ENCODE data around the gene ARID3A.

ARID3A gene

DNA sequence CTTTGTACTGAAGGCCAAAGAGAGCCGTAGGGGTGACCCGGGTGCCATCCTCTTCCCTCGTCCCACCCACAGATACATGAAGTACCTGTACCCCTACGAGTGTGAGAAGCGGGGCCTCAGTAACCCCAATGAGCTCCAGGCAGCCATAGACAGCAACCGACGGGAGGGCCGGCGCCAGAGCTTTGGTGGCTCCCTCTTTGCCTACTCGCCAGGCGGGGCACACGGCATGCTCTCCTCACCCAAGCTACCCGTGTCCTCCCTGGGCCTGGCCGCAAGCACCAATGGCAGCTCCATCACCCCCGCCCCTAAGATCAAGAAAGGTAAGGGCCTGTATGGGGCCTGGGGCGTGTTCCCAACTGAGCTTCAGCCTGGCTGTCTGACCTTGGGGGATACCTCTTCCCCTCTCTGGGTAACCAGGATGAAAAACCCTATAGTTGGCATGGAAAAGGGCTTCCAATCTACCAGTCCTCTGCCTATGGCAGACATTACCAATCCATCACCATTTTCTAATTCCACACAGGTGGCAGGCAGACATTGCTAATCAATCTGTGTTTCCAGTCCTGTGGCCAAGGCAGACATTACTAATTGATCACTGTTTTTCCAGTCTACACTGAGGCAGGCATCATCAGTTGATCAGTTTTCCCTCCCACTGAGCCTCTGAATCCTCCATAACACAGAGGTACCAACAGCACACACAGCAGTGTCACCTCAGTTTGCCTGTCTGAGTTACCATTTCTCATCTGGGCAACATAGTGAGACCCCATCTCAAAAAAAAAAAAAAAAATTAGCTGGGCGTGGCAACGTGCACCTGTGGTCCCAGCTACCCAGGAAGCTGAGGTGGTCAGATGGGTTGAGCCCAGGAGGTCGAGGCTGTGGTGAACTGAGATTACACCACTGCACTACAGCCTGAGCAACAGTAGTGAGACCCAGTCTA, 39.2 kb downstream of the ARID3A start:
- no peak for DNase-seq (ENCODE audit: low spot score)

GRCh38 chr19:966485-967088, 40.8 kb downstream of the ARID3A start:
- DNase-seq (ENCODE audit: low spot score): no peak

DNA sequence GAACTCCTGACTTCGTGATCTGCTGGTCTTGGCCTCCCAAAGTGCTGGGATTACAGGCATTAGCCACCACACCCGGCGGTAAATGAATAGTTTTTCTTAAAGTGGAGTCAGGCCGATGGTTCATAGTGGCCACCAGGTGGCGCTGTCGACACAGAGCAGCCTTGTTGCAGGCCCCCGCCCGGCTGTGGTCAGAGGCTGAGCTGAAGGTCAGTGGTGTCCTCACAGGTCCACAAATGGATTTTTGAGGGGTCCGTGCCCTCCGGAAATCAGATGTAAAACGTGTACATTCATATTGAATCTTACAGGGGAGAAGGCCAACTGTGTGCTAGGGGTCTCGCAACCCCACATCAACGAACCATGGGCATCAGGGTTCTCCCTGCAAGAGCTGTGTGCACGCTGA, 44.9 kb downstream of the ARID3A start:
- DNase-seq (ENCODE audit: low spot score): no peak

DNA sequence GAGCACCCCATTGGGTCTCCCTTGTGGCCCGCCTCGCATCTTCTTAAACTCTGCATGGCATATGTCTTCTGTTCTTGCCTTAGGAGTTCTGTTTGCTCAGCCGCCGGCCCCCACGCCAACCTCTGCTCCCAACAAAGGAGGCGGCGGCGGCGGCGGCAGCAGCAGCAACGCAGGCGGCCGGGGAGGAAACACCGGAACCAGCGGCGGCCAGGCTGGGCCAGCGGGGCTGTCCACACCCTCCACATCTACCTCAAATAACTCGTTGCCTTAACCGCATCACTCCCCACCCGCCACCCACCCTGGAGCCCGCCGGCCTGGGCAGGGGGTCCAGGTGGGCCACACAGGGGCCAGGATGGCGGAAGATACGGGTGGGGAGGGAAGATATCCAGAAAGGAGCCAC, 46.0 kb downstream of the ARID3A start:
- no peak for DNase-seq (ENCODE audit: low spot score)

DNA sequence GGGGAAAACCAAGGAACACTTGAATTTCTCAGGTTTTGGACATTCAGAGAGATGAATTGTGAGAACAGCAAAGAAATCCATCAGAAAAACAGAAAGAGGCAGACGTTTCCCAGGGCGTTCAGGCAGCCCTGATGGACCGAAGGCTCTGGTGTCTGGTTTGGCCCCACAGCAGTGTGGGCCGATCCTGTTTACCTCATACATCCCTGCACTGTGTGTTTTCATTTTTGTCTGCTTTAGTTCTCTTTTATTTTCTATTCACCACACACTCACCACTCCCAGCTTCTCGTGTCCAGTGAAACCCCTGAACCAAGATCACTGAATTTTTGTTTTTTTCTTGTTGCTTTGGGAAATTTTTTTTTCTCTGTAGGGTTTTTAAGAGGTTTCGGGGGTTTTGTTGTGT, 46.4 kb downstream of the ARID3A start:
- DNase-seq (ENCODE audit: low spot score): no peak

GRCh38 chr19:973726-974563, 48.1 kb downstream of the ARID3A start:
- no peak for DNase-seq (ENCODE audit: low spot score)

DNA sequence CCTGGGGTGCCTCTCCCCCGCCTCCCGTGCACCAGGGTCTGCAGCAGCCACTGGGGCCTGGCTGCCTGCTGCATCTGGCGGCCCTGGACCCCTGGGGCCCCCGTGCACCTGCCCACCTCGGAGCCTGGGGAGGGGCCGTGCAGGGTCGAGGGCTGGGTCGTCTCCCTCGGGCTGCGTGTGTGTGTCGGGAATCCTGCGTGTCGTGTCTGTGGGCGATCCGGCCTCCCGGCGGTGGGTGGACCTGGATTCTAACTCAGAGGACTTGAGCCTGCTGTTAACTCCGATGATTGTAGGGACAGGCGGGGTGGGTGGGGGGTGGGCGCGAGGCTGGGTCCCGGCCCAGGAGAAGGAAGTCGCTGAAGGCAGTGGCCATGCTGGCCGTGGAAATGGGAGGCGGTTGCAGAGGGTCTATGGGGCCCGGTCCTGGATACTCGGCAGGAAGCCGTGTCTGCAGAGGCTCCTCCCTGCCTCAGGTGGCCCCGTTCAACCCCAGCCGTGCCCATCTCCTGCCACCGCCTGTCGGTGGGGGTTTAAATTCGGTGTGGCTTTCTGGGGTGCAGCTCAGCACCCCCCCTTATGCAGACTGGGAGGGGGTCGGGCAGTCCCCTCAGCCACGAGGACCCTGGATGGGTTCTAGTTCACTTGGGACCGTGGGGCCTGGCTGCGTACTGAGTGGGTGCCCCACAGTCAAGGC, 48.9 kb downstream of the ARID3A start:
- DNase-seq (ENCODE audit: low spot score): no peak

DNA sequence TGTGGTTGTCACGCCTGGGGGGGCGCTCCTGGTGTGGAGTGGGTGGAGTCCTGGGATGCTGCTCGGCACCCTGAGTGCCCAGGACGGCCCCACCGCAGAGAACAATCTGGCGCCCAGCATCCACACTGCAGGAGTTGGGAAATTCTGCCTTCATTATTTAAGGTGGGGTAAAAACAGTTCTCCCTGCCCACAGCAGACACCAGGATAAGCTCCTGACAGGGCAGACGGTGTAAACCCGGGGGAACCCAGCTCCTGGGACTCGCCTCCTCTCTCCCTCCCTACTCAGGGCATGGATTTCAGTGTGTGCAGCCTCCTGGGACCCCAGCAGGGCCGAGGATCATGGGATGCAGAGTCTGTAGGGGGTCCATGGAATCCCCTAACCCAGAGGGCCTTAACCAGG, 50.6 kb downstream of the ARID3A start:
- no peak for DNase-seq (ENCODE audit: low spot score)

- no peak for DNase-seq (ENCODE audit: low spot score)
Measured at GRCh38 chr19:977058-977464, 51.2 kb downstream of the ARID3A start.

DNA sequence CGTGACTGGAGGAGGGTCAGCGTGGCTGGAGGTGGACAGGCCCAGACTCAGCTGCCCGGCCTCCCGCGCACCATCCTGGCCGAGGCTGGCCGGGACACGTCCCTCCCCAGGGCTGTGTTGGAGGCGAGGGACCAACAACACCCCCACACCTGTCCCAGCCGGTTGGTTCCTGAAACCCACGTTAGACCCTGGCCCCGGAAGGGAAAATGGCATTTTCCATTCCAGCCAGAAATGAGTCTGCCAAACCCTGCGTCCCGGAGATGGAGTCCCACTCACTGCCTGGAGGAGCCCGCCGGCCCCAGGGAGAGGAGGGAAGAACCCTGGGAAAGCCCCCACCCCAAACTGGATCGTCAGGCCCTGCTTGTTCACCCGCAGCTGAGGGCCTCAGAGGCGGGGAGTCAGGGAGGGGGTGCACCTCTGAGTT, 53.5 kb downstream of the ARID3A start:
- no peak for DNase-seq (ENCODE audit: low spot score)

DNA sequence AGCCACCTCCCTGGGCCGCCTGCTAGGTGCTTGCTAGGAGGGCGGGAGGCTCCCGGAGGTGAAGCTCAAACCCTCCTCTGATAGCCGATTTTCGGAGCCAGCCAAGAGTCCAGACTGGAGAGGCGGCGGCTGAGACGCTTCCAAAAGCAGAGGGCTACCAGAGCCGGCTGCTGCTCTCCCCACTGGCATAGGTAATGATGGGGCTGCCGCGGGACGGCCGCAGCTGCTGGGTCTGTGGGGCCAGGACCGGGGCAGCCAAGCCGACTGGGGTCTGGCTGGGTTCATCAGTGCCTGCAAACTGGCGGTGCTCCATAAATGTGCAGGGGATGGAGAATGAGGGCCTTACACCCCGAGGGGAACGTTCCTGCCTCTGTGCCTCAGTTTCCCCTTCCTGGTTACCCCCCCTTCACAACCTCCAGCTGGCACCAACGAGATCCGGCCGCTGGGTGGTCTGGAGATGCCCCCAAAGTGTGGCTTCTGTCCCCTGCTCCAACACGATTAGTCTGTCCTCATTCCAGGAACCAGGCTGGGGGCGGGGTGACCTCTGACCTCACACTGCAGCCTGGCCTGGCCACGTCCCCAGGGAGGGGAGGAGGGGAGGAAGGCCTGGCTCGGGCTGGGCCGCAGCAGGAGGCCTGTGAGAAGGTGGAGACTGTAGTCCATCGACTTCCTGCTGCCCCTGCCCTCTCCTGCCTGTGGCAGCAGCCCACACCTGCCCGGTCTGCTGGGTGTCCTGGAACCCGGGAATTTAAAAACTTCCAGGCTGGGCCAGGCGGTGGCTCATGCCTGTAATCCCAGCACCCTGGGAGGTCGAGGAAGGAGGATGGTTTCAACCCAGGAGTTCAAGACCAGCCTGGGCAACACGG, 54.5 kb downstream of the ARID3A start:
- DNase-seq (ENCODE audit: low spot score): no peak

- peak; percentile 79 for DNase-seq (ENCODE audit: low spot score)
Measured at GRCh38 chr19:982567-983170, 56.8 kb downstream of the ARID3A start.

DNA sequence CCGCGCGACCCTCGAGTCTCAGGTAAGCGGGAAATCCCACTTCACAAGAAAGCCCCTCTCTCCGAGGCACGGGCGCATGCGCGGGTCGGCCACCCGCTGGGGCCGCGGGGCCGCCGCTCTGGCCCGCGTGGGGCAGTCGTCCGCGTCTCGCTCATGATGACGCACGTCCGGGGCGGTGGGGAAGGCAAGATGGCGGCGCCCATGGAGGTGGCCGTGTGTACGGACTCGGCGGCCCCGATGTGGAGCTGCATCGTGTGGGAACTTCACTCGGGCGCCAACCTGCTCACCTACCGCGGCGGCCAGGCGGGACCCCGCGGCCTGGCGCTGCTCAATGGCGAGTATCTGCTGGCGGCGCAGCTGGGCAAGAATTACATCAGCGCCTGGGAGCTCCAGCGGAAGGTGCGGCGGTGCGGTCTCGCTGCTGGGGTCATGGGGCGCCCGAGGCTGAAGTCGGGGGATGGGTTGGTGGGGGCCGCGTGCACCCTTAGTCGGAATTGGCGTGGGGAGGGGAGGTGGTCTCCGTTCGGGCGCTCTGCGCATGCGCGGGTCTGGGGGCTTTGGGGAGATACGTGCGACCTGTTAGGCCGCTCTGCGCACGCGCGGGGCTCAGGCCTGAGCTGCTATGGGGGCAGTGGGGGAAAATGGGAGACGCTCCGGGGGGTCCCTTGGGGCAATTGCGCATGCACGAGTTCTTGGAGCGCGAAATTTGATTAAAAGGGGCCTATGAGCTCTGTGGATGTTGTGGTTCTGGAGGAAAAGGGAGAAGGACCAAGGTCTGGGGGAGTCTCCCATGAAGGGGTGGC, 58.5 kb downstream of the ARID3A start, which contains the start of gene WDR18:
WDR18 (plus strand) TSS at position 181 of the 803 bp plus-strand sequence; CDS start at position 190, 9 bp downstream.
- DNase-seq (ENCODE audit: low spot score): peak; percentile 92

DNA sequence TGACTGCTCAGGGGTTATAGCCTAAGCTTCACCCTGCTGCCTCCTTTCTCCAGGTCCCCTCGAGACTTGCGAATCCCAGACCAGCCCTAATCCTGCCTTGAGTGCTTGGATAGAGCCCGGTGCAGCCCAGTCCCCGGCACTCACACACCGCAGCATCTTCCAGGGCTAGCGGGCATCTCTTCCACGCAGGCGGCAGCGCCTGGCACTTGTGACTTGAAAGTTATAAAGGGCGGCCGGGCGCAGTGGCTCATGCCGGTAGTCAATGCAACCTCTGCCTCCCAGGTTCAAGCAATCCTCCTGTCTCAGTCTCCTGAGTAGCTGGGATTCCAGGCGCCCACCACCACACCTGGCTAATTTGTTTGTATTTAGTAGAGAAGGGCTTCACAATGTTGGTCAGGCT, 60.2 kb downstream of the ARID3A start:
- DNase-seq (ENCODE audit: low spot score): no peak

DNA sequence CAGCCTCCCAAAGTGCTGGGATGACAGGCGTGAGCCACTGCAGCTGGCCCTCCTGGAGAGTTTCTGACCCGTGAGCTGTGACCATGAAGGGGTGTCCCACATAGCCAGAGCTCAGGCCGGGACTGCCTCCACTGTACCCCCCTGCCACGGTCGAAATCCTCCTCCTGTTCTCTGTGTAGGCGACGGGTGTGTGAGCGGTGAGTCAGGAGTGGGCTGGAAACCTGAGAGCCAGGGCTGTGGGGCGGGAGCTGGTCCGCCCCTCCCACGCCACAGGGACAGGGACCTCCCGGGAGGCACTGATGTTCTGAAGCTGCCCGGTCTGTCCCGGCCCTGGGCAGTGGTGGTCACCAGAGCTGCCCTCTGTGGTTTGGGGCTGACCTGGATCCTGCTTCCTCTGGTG, 62.2 kb downstream of the ARID3A start:
- no peak for DNase-seq (ENCODE audit: low spot score)

- no peak for DNase-seq (ENCODE audit: low spot score)
Measured at GRCh38 chr19:988510-988909, 62.7 kb downstream of the ARID3A start.

DNA sequence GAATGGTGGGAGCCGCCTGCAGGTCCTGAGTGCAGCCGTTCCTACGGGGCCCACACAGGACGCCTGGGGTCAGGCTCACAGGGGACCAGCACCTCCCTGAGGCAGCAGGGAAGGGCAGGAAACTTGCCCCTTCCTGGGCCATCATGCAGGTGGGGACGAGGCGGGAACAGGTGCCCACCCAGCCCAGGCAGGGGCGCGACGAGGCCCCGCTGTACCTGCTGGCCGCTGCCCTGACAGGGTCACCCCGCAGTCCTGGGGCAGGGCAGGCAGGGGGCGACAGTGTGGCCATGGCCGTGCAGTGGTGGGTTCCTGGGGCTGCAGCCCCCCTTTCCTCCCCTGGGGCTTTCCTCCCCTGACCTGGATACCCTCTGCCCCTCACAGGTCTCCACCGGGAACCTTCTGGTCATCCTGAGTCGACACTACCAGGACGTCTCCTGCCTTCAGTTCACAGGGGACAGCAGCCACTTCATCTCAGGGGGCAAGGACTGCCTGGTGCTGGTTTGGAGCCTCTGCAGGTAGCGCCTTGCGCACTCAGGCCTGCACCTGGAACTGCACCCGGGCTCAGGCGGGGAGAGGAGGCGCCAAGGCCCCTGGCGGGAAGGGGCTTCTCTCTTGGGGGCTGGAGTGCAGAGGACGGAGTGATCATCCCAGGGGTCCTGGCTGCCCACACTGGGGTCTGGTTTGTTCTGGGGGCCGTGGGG, 63.7 kb downstream of the ARID3A start:
- DNase-seq (ENCODE audit: low spot score): no peak

GRCh38 chr19:990119-990571, 64.3 kb downstream of the ARID3A start:
- DNase-seq (ENCODE audit: low spot score): no peak

DNA sequence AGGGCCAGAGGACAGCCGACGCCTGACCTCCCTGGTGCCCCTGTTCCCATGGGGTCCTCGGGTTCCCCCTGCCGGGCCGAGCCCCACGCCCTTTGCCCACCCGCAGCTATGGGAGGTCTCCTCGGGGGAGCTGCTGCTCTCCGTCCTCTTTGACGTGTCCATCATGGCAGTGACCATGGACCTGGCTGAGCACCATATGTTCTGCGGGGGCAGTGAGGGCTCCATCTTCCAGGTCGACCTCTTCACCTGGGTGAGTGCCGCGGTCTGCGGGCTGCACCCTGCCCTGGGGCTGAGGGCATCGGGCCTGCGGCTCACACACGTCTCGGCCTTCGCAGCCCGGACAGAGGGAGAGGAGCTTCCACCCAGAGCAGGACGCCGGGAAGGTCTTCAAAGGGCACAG, 64.9 kb downstream of the ARID3A start:
- DNase-seq (ENCODE audit: low spot score): no peak
